Sigmoid colon (tissue), 7 donors: ENCODE measurements around the gene TTLL11. TPM values are rescaled to one million over a fixed set of nuclear protein-coding genes. Genes with fewer than 3 reads are reported as not detected.

Experiments used
- DNase-seq: peaks from one replicate; pipeline ENCODE4 v3.0.0-alpha.2; 2019
- H3K27ac ChIP-seq, 4 donors: fragments of 200-600 bp; sonication (generic); one replicate each; pipeline ENCODE4 v1.5.1; 2016 to 2019; ENCODE audit warnings: mild to moderate bottlenecking in 1 of 4
- H3K27me3 ChIP-seq, 3 donors: fragments of 200-600 bp; sonication (generic); one replicate each; pipeline ENCODE4 v1.5.1; 2019; ENCODE audit warnings: mild to moderate bottlenecking in 1 of 3
- H3K36me3 ChIP-seq, 4 donors: fragments of 200-600 bp; sonication (generic); one replicate each; pipeline ENCODE4 v1.5.1; 2016 to 2019
- H3K4me1 ChIP-seq, 4 donors: fragments of 200-600 bp; sonication (generic); one replicate each; pipeline ENCODE4 v1.5.1; 2017 to 2019
- H3K4me3 ChIP-seq, 4 donors: fragments of 200-600 bp; sonication (generic); one replicate each; pipeline ENCODE4 v1.5.1; 2017 to 2019; ENCODE audit warnings: mild to moderate bottlenecking in 2 of 4, moderate library complexity in 1 of 4
- H3K9me3 ChIP-seq, 4 donors: fragments of 200-600 bp in 3 of 4; sonication (generic) in 3 of 4; one replicate each; pipeline versions ENCODE4 v1.5.1 to v1.6.1; 2013 to 2019
- EP300 ChIP-seq, 4 donors: sonication (generic); formaldehyde crosslinking; IDR thresholded peaks; one replicate each; pipeline ENCODE4 v1.6.1; 2017; ENCODE audit warnings: antibody characterized with exemption in 4 of 4
- POLR2A ChIP-seq, 2 donors: fragments of 450-650 bp; IDR thresholded peaks; one replicate each; pipeline ENCODE4 v1.6.1; 2016; ENCODE audit warnings: antibody characterized with exemption in 2 of 2, mild to moderate bottlenecking in 2 of 2, moderate library complexity in 2 of 2
- POLR2AphosphoS5 ChIP-seq, 4 donors: sonication (generic); formaldehyde crosslinking; IDR thresholded peaks; one replicate each; pipeline ENCODE4 v1.6.1; 2017; ENCODE audit warnings: antibody characterized with exemption in 4 of 4
- WGBS, 2 donors: extraction: QIAGEN DNeasy Blood & Tissue Kit; methylation state at CpG; one replicate each; pipeline ENCODE4 v1.1.7; 2013; 5-methylcytosine and 5-hydroxymethylcytosine counted together
- intact Hi-C: fragments of 100-400 bp; cut with DNase I; formaldehyde crosslinking; loops from one replicate; pipeline ENCODE4 v1.15.1; 2023
- polyA plus RNA-seq, 3 donors: library from polyadenylated mRNA; stranded (reverse); fragments of 200-250 nt; gene quantifications; one replicate each; pipeline ENCODE4 v1.2.3, GENCODE V29; 2013
- total RNA-seq, 4 donors: library from RNA; depleted of rRNA; stranded (reverse); fragments of >200 nt; gene quantifications; one replicate each; pipeline ENCODE4 v1.1.0, GENCODE V29; 2016
- TF ChIP-seq, protein P1 (sequence below), 4 experiments: fragments of 450-650 bp in 3 of 4; fragments of 200-600 bp in 1 of 4; IDR thresholded peaks; one replicate each; pipeline ENCODE4 v1.5.1; 2016 to 2019; ENCODE audit warnings: antibody characterized with exemption in 4 of 4, mild to moderate bottlenecking in 3 of 4, moderate library complexity in 2 of 4
- donor health status: healthy with polysubstance abuse.
- donor health status: Bipolar disorder and iron deficiency.
- donor health status: healthy.

The TTLL11 gene
- total and polyA plus RNA-seq, 7 donors: 4.2 to 40.7 (median 27.6) TPM

- 18 to 65% methylated on average over 3 of the region's 3 CpGs for WGBS, 2 donors
- DNase-seq: no peak
- Histone ChIP-seq H3K27ac (no peak overlapping the region), H3K4me3 (no peak overlapping the region), H3K36me3 (peaks cover 0 to 14% (median 0%) of the 10 kb centered on the region in 4 donors), H3K4me1 (no peaks in the 10 kb centered on the region), H3K9me3 (no peaks in the 10 kb centered on the region), H3K27me3 (no peaks in the 10 kb centered on the region)
- intact Hi-C loops: no loop called here
- TF ChIP-seq POLR2AphosphoS5 (IDR thresholded peaks at IDR 0.05) (no peak), EP300 (IDR thresholded peaks at IDR 0.05) (no peak), POLR2A (IDR thresholded peaks at IDR 0.05) (no peak)
- TF ChIP-seq, protein P1, sequence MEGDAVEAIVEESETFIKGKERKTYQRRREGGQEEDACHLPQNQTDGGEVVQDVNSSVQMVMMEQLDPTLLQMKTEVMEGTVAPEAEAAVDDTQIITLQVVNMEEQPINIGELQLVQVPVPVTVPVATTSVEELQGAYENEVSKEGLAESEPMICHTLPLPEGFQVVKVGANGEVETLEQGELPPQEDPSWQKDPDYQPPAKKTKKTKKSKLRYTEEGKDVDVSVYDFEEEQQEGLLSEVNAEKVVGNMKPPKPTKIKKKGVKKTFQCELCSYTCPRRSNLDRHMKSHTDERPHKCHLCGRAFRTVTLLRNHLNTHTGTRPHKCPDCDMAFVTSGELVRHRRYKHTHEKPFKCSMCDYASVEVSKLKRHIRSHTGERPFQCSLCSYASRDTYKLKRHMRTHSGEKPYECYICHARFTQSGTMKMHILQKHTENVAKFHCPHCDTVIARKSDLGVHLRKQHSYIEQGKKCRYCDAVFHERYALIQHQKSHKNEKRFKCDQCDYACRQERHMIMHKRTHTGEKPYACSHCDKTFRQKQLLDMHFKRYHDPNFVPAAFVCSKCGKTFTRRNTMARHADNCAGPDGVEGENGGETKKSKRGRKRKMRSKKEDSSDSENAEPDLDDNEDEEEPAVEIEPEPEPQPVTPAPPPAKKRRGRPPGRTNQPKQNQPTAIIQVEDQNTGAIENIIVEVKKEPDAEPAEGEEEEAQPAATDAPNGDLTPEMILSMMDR (IDR thresholded peaks at IDR 0.05): no peak
These were observed 154.5 kb downstream of the TTLL11 start for GRCh38 chr9:121938621-121939020.

DNA sequence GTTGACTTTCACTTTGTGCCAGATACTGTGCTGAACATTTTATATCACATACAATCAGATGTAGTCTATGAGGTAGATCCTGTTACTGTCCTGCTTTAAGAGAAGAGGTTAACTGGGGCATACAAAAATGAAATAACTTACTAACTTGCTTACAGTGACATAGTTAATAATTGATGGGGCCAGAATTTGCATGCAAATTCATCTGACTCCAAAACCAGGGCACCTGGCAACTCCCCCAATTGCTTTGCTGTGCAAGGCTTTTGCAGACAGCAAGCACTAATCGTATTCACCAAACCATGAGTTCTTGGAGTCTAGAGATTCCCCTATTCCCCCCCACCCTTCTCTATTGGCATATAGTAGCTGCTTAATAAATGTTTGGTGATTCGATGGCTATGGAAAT, 155.9 kb downstream of the TTLL11 start:
- Histone ChIP-seq H3K9me3 (no peaks in the 10 kb centered on the region), H3K27me3 (no peaks in the 10 kb centered on the region)
- intact Hi-C loops: no loop called here

DNA sequence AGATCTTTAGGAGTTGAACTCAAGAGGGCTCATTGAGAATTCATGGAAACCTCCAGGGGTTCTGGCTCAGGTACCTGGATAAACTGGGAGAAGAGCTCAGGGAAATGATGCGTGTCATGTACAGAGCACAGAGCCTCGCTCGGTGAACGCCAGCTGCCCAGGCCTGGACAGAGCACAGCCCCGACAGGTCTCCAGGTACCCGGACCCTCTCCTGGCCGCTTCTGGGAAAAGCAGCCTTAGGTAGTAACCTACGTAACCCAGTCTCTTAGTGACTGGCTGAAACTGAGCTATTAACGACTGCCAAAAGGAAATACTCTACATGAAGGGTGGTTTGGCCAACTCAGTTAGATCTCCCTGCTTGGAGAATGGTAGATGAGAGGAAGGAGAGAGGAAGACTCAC, 157.4 kb downstream of the TTLL11 start:
- Histone ChIP-seq H3K9me3 (no peaks in the 10 kb centered on the region), H3K27ac (no peak overlapping the region), H3K36me3 (peaks cover 0 to 5% (median 0%) of the 10 kb centered on the region in 4 donors), H3K4me3 (no peak overlapping the region), H3K4me1 (no peaks in the 10 kb centered on the region), H3K27me3 (no peaks in the 10 kb centered on the region)
- 94 to 95% methylated on average over 9 of the region's 9 CpGs for WGBS, 2 donors
- TF ChIP-seq EP300 (IDR thresholded peaks at IDR 0.05) (no peak), POLR2A (IDR thresholded peaks at IDR 0.05) (no peak), POLR2AphosphoS5 (IDR thresholded peaks at IDR 0.05) (no peak)
- TF ChIP-seq, protein P1 (IDR thresholded peaks at IDR 0.05): no peak
- no peak for DNase-seq
- intact Hi-C loops: no loop called here

More for the DNA sequence above, 155.9 kb downstream of the TTLL11 start:
- H3K36me3 ChIP-seq: peaks cover 0 to 5% (median 0%) of the 10 kb centered on the region in 4 donors
- H3K4me1 ChIP-seq: no peaks in the 10 kb centered on the region
- TF ChIP-seq EP300 (IDR thresholded peaks at IDR 0.05): no peak
- TF ChIP-seq POLR2AphosphoS5 (IDR thresholded peaks at IDR 0.05): no peak
- TF ChIP-seq POLR2A (IDR thresholded peaks at IDR 0.05): no peak
- TF ChIP-seq, protein P1 (IDR thresholded peaks at IDR 0.05): no peak
- H3K4me3 ChIP-seq: no peak overlapping the region
- no peak for DNase-seq
- 88 to 97% methylated on average over 2 of the region's 2 CpGs for WGBS, 2 donors
- no peak overlapping the region for H3K27ac ChIP-seq

- no peak for DNase-seq
- Histone ChIP-seq H3K4me3 (no peak overlapping the region), H3K27me3 (no peaks in the 10 kb centered on the region), H3K4me1 (no peaks in the 10 kb centered on the region), H3K9me3 (no peaks in the 10 kb centered on the region), H3K36me3 (peaks cover 0 to 11% (median 0%) of the 10 kb centered on the region in 4 donors), H3K27ac (no peak overlapping the region)
- intact Hi-C loops: no loop called here
- 22 to 83% methylated on average over 5 of the region's 5 CpGs for WGBS, 2 donors
- TF ChIP-seq POLR2AphosphoS5 (IDR thresholded peaks at IDR 0.05) (no peak), POLR2A (IDR thresholded peaks at IDR 0.05) (no peak), EP300 (IDR thresholded peaks at IDR 0.05) (no peak)
- TF ChIP-seq, protein P1 (IDR thresholded peaks at IDR 0.05): no peak
These were observed 162.2 kb downstream of the TTLL11 start for GRCh38 chr9:121930956-121931355.
